Spleen (tissue), 7 donors: Measurements from ENCODE around the gene DNAJC4.

ENCODE experiments used
- CTCF ChIP-seq, 11 experiments: fragments of 200-600 bp in 7 of 11; fragments of 450-650 bp in 4 of 11; sonication (generic) in 4 of 11; IDR thresholded peaks in 8 of 11; conservative IDR thresholded peaks in 3 of 11; 1 replicate in 7 of 11; 2 replicates in 4 of 11; pipeline versions ENCODE4 v1.4.0 to v1.8.0; 2016 to 2021; ENCODE audit warnings: antibody characterized with exemption in 11 of 11, inconsistent platforms in 4 of 11, mild to moderate bottlenecking in 1 of 11
- POLR2AphosphoS5 ChIP-seq, 3 donors: sonication (generic); formaldehyde crosslinking; IDR thresholded peaks; one replicate each; pipeline ENCODE4 v1.5.1; 2017; ENCODE audit warnings: antibody characterized with exemption in 3 of 3
- donor health status: DM: no; HTN: no; CAD: no; lungs with moderate emphysema.
- donor health status: DM: no; HTN: no; CAD: no.
- donor health status: DM: no; HTN: no; CAD: no.

- TF ChIP-seq POLR2AphosphoS5 (IDR thresholded peaks at IDR 0.05) (peak; percentile 13 to 67 (median 62)), CTCF (IDR thresholded peaks at IDR 0.05 in 8 of 11, conservative IDR thresholded peaks at IDR 0.05 in 3 of 11) (peak; percentile 76 to 97 (median 90))
These were observed 20.8 kb downstream of the DNAJC4 start, which contains the start of gene PLCB3 for GRCh38 chr11:64251016-64251752.
